ENCODE data around the gene HELZ.
A peak's percentile ranks its signal among the peaks of the same experiment; 100 is the strongest.
"Not testable (repeated sequence)": the region's sequence is repeated elsewhere in the genome, so short reads cannot be mapped to it uniquely, and the experiment has no call there.

The HELZ gene

GRCh38 chr17:67289181-67289876 lies 44.3 kb upstream of the HELZ start:
- Histone ChIP-seq H3K9me3 (ENCODE audit: control insufficient read depth, insufficient read depth, low read depth, low read length) (no peaks in the 10 kb centered on the region), H3K27ac (ENCODE audit: extremely low read depth, low read depth, low read length) (no peak overlapping the region), H3K4me1 (ENCODE audit: control insufficient read depth, insufficient read depth, low read length) (no peaks in the 10 kb centered on the region), H3K36me3 (ENCODE audit: control insufficient read depth in 2 of 2, insufficient read depth in 1 of 2, low read length in 2 of 2) (no peaks in the 10 kb centered on the region), H3K4me3 (ENCODE audit: low read depth, low read length) (no peak overlapping the region)
- POLR2A ChIA-PET: interaction anchor here (0.6 kb wide), 1 partner anchor 19 kb away, joined by 3 read pairs; no protein-coding TSS in a partner anchor
- TF ChIP-seq ZNF146 (tag by site-specific recombination; IDR thresholded peaks at IDR 0.05) (no peak), ZSCAN4 (tag by site-specific recombination; IDR thresholded peaks at IDR 0.05) (peak; percentile 83)
- CTCF ChIA-PET: interaction anchor here (0.6 to 1.6 kb wide), 3 partner anchors 69 to 377 kb away, joined by 3 to 8 read pairs (median 3); no protein-coding TSS in a partner anchor

DNA sequence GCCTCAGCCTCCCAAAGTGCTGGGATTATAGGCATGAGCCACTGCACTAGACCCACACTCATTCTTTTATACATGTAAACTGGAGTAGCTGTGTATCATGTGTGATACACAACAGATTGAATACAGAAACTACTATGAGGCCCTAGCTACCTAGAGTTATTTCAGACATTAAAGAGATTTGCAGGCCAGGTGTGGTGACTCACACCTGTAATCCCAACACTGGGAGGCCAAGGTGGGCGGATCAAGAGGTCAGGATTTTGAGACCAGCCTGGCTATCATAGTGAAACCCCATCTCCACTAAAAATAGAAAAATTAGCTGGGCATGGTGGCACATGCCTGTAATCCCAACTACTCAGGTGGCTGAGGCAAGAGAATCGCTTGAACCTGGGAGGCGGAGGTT lies 41.8 kb upstream of the HELZ start:
- H3K9me3 ChIP-seq (ENCODE audit: control insufficient read depth, insufficient read depth, low read depth, low read length); H3K36me3 ChIP-seq (ENCODE audit: control insufficient read depth in 2 of 2, insufficient read depth in 1 of 2, low read length in 2 of 2); H3K27ac ChIP-seq (ENCODE audit: extremely low read depth, low read depth, low read length); H3K4me3 ChIP-seq (ENCODE audit: low read depth, low read length); POLR2A ChIA-PET; H3K4me1 ChIP-seq (ENCODE audit: control insufficient read depth, insufficient read depth, low read length): not testable (repeated sequence)
- CTCF ChIA-PET: interaction anchor here (1.7 kb wide), 1 partner anchor 12 kb away, joined by 5 read pairs; no protein-coding TSS in a partner anchor

DNA sequence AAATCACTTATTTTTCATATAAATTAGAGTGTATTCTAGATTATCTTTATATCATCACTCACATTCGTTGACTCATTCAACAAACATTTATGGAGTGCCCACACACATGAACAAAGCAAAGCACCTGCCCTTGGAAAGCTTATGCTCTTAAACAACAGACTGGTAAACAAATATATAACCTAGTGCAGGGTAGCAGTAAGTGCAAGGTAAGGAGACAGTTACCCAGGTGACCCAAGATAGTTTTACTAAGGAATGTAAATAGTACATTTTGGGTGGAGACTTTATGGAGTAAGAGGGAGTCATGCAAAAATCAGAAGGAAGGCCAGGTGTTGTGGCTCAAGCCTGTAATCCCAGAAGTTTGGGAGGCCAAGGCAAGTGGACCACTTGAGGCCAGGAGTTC lies 40.4 kb upstream of the HELZ start:
- ChIA-PET CTCF (interaction anchor here (0.6 to 2.0 kb wide), 2 partner anchors 8 to 13 kb away, joined by 3 to 6 read pairs; no protein-coding TSS in a partner anchor), POLR2A (interaction anchor here (0.6 kb wide), 1 partner anchor 444 kb away, joined by 4 read pairs; no protein-coding TSS in a partner anchor)
- Histone ChIP-seq H3K27ac (ENCODE audit: extremely low read depth, low read depth, low read length) (no peak overlapping the region), H3K4me3 (ENCODE audit: low read depth, low read length) (no peak overlapping the region), H3K9me3 (ENCODE audit: control insufficient read depth, insufficient read depth, low read depth, low read length) (no peaks in the 10 kb centered on the region), H3K36me3 (ENCODE audit: control insufficient read depth in 2 of 2, insufficient read depth in 1 of 2, low read length in 2 of 2) (no peaks in the 10 kb centered on the region), H3K4me1 (ENCODE audit: control insufficient read depth, insufficient read depth, low read length) (no peaks in the 10 kb centered on the region)
- TF ChIP-seq CTCF (tag by site-specific recombination; IDR thresholded peaks at IDR 0.05) (no peak), ZFHX2 (tag by site-specific recombination; conservative IDR thresholded peaks at IDR 0.05) (no peak), ZNF19 (tag by site-specific recombination; IDR thresholded peaks at IDR 0.05; ENCODE audit: low read depth) (no peak), SP3 (tag by site-specific recombination; IDR thresholded peaks at IDR 0.05) (no peak), MYNN (tag by site-specific recombination; IDR thresholded peaks at IDR 0.05; ENCODE audit: borderline replicate concordance) (no peak), KLF7 (tag by site-specific recombination; IDR thresholded peaks at IDR 0.05; ENCODE audit: borderline replicate concordance) (no peak), KLF1 (tag by site-specific recombination; IDR thresholded peaks at IDR 0.05) (no peak), ZNF785 (tag by site-specific recombination; IDR thresholded peaks at IDR 0.05) (no peak), ZNF660 (tag by site-specific recombination; IDR thresholded peaks at IDR 0.05) (no peak), BCL11A (tag by site-specific recombination; IDR thresholded peaks at IDR 0.05; ENCODE audit: low read depth) (no peak), ZNF266 (tag by site-specific recombination; IDR thresholded peaks at IDR 0.05; ENCODE audit: low read depth) (no peak), ZNF169 (tag by site-specific recombination; IDR thresholded peaks at IDR 0.05) (no peak), ZBTB20 (tag by site-specific recombination; IDR thresholded peaks at IDR 0.05) (no peak), MZF1 (tag by site-specific recombination; IDR thresholded peaks at IDR 0.05; ENCODE audit: borderline replicate concordance) (no peak)
- TF ChIP-seq, protein P1, sequence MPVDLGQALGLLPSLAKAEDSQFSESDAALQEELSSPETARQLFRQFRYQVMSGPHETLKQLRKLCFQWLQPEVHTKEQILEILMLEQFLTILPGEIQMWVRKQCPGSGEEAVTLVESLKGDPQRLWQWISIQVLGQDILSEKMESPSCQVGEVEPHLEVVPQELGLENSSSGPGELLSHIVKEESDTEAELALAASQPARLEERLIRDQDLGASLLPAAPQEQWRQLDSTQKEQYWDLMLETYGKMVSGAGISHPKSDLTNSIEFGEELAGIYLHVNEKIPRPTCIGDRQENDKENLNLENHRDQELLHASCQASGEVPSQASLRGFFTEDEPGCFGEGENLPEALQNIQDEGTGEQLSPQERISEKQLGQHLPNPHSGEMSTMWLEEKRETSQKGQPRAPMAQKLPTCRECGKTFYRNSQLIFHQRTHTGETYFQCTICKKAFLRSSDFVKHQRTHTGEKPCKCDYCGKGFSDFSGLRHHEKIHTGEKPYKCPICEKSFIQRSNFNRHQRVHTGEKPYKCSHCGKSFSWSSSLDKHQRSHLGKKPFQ (tag by site-specific recombination; IDR thresholded peaks at IDR 0.05): no peak
